Sciatic nerve (tissue), 2 donors: Measurements from ENCODE around the gene TFR2. TPM values are rescaled to one million over a fixed set of nuclear protein-coding genes. Genes with fewer than 3 reads are reported as not detected.
"Not testable (repeated sequence)": the region's sequence is repeated elsewhere in the genome, so short reads cannot be mapped to it uniquely, and the experiment has no call there.

ENCODE experiments used
- ATAC-seq: fragments of 200-7000 bp; cut with Tn5 transposase; one replicate; pipeline ENCODE4 v1.9.1; 2020; ENCODE audit warnings: mild to moderate bottlenecking, moderate library complexity
- DNase-seq: peaks from one replicate; pipeline ENCODE4 v3.0.0-alpha.2; 2020; ENCODE audit warnings: low spot score
- intact Hi-C: fragments of 100-400 bp; cut with DNase I; formaldehyde crosslinking; loops from one replicate; pipeline ENCODE4 v1.14.2; 2022
- total RNA-seq: library from RNA; stranded (reverse); fragmentation: NEBNext Ultra II Directional; extraction: Animal tissue kit (Norgen Biotek cat#: 25700); gene quantifications from one replicate; pipeline ENCODE4 v1.2.1, GENCODE V29; 2021
- donor health status: DM: no; HTN: no; CAD: no.
- donor health status: DM: no; HTN: no; CAD: no.

Gene TFR2
- total RNA-seq, 1 donor from 2014 or later: 1.2 TPM

GRCh38 chr7:100665168-100665726, 23.9 kb upstream of the TFR2 start:
- ATAC-seq (no peak), DNase-seq (no peak)
- intact Hi-C loops: no loop called here

GRCh38 chr7:100662194-100662776, 20.9 kb upstream of the TFR2 start:
- ATAC-seq, intact Hi-C loops, DNase-seq: not testable (repeated sequence)

- intact Hi-C loops: no loop called here
- DNase-seq (no peak), ATAC-seq (peak; percentile 74)
Observed at GRCh38 chr7:100655908-100656674, 14.7 kb upstream of the TFR2 start, which contains the start of gene ACTL6B. ACTL6B (minus strand) TSS chr7:100656448; CDS start chr7:100656354, 94 bp downstream.

- ATAC-seq (no peak), DNase-seq (no peak)
- intact Hi-C loops: no loop called here
Observed at GRCh38 chr7:100654908-100655831, 13.8 kb upstream of the TFR2 start.

GRCh38 chr7:100649826-100650565, 8.6 kb upstream of the TFR2 start:
- DNase-seq (no peak), ATAC-seq (no peak)
- intact Hi-C loops: no loop called here

GRCh38 chr7:100642534-100642907, 1.2 kb upstream of the TFR2 start:
- DNase-seq: no peak
- intact Hi-C loops: loop anchor here (2.0 kb wide), 1 partner anchor 24 kb away; no protein-coding TSS in a partner anchor
- no peak for ATAC-seq

GRCh38 chr7:100641860-100642533, 645 bp upstream of the TFR2 start:
- no peak for ATAC-seq
- DNase-seq: no peak
- intact Hi-C loops: loop anchor here (2.0 kb wide), 1 partner anchor 25 kb away; no protein-coding TSS in a partner anchor

- ATAC-seq (peak; percentile 26), DNase-seq (no peak)
- intact Hi-C loops: no loop called here
Observed at GRCh38 chr7:100640517-100641440, 573 bp downstream of the TFR2 start.

GRCh38 chr7:100639995-100640516, 1.3 kb downstream of the TFR2 start:
- intact Hi-C loops: no loop called here
- no peak for DNase-seq
- no peak for ATAC-seq

- peak; percentile 61 for ATAC-seq
- intact Hi-C loops: no loop called here
- no peak for DNase-seq
Observed at GRCh38 chr7:100632951-100633717, 8.2 kb downstream of the TFR2 start.

GRCh38 chr7:100630066-100630465, 11.3 kb downstream of the TFR2 start:
- intact Hi-C loops: no loop called here
- ATAC-seq: no peak
- DNase-seq: no peak

- intact Hi-C loops: no loop called here
- no peak for DNase-seq
- ATAC-seq: no peak
Observed at GRCh38 chr7:100629117-100629716, 12.1 kb downstream of the TFR2 start.

GRCh38 chr7:100627238-100627549, 14.2 kb downstream of the TFR2 start:
- intact Hi-C loops: no loop called here
- no peak for DNase-seq
- no peak for ATAC-seq

GRCh38 chr7:100626530-100627237, 14.7 kb downstream of the TFR2 start:
- intact Hi-C loops: no loop called here
- ATAC-seq: peak; percentile 92

GRCh38 chr7:100626055-100626454, 15.3 kb downstream of the TFR2 start:
- no peak for DNase-seq
- no peak for ATAC-seq
- intact Hi-C loops: no loop called here

More at GRCh38 chr7:100626530-100627237, 14.7 kb downstream of the TFR2 start:
- peak; percentile 86 for DNase-seq
